ENCODE measurements around the gene TMEM245.

Gene TMEM245

GRCh38 chr9:109098171-109098959, 21.4 kb downstream of the TMEM245 start:
- H3K9me3 ChIP-seq (ENCODE audit: low read length): no peaks in the 10 kb centered on the region
- no peaks in the 10 kb centered on the region for H3K9me2 ChIP-seq (ENCODE audit: low read depth, low read length)
- H3K79me2 ChIP-seq (ENCODE audit: insufficient read depth, low read length): peaks cover 62% of the 10 kb centered on the region
- no peak overlapping the region for H3K4me3 ChIP-seq (ENCODE audit: low read depth, low read length, poor library complexity, severe bottlenecking)
- peaks cover 57% of the 10 kb centered on the region for H3K36me3 ChIP-seq (ENCODE audit: insufficient read depth, low read length)
- TF ChIP-seq CTCF (IDR thresholded peaks at IDR 0.05; ENCODE audit: low read length) (peak; percentile 17; the same call in 1 of the 2 replicates), EZH2 (IDR thresholded peaks at IDR 0.05; ENCODE audit: borderline replicate concordance, low read length) (no peak)
- H4K20me1 ChIP-seq (ENCODE audit: insufficient read depth, low read length): no peaks in the 10 kb centered on the region
- H3F3A ChIP-seq (ENCODE audit: insufficient read depth, low read length): no peaks in the 10 kb centered on the region
- no peak overlapping the region for H3K9ac ChIP-seq (ENCODE audit: low read length)
- H3K4me1 ChIP-seq (ENCODE audit: insufficient read depth, low read length, severe bottlenecking): peaks cover 38% of the 10 kb centered on the region
- no peak overlapping the region for H3K27ac ChIP-seq (ENCODE audit: low read depth, low read length, poor library complexity, severe bottlenecking)
- H2AFZ ChIP-seq (ENCODE audit: low read length): no peak overlapping the region
- H3K27me3 ChIP-seq (ENCODE audit: insufficient read depth, low read length): no peaks in the 10 kb centered on the region
- H3K4me2 ChIP-seq (ENCODE audit: low read length): no peak overlapping the region

- H3K27ac ChIP-seq (ENCODE audit: low read depth, low read length, poor library complexity, severe bottlenecking): no peak overlapping the region
- no peaks in the 10 kb centered on the region for H3K9me3 ChIP-seq (ENCODE audit: low read length)
- TF ChIP-seq EZH2 (IDR thresholded peaks at IDR 0.05; ENCODE audit: borderline replicate concordance, low read length): no peak
- no peak for TF ChIP-seq CTCF (IDR thresholded peaks at IDR 0.05; ENCODE audit: low read length)
- H3F3A ChIP-seq (ENCODE audit: insufficient read depth, low read length): no peaks in the 10 kb centered on the region; the same call in 1 of the 2 replicates
- no peak overlapping the region for H3K9ac ChIP-seq (ENCODE audit: low read length)
- peaks cover 27% of the 10 kb centered on the region for H3K4me1 ChIP-seq (ENCODE audit: insufficient read depth, low read length, severe bottlenecking)
- no peak overlapping the region for H2AFZ ChIP-seq (ENCODE audit: low read length)
- H3K9me2 ChIP-seq (ENCODE audit: low read depth, low read length): no peaks in the 10 kb centered on the region
- H4K20me1 ChIP-seq (ENCODE audit: insufficient read depth, low read length): no peaks in the 10 kb centered on the region
- H3K36me3 ChIP-seq (ENCODE audit: insufficient read depth, low read length): peaks cover 58% of the 10 kb centered on the region
- H3K27me3 ChIP-seq (ENCODE audit: insufficient read depth, low read length): no peaks in the 10 kb centered on the region
- no peak overlapping the region for H3K4me2 ChIP-seq (ENCODE audit: low read length)
- H3K79me2 ChIP-seq (ENCODE audit: insufficient read depth, low read length): peaks cover 49% of the 10 kb centered on the region
- no peak overlapping the region for H3K4me3 ChIP-seq (ENCODE audit: low read depth, low read length, poor library complexity, severe bottlenecking)
Measured at GRCh38 chr9:109097146-109097545, 22.6 kb downstream of the TMEM245 start.

- peaks cover 73% of the 10 kb centered on the region for H3K36me3 ChIP-seq (ENCODE audit: insufficient read depth, low read length)
- H3K4me1 ChIP-seq (ENCODE audit: insufficient read depth, low read length, severe bottlenecking): peaks cover 16% of the 10 kb centered on the region
- no peaks in the 10 kb centered on the region; the same call in 1 of the 2 replicates for H3F3A ChIP-seq (ENCODE audit: insufficient read depth, low read length)
- no peak overlapping the region for H3K4me3 ChIP-seq (ENCODE audit: low read depth, low read length, poor library complexity, severe bottlenecking)
- no peak overlapping the region for H3K9ac ChIP-seq (ENCODE audit: low read length)
- H2AFZ ChIP-seq (ENCODE audit: low read length): no peak overlapping the region
- H3K79me2 ChIP-seq (ENCODE audit: insufficient read depth, low read length): peaks cover 33% of the 10 kb centered on the region
- no peaks in the 10 kb centered on the region for H3K9me2 ChIP-seq (ENCODE audit: low read depth, low read length)
- no peaks in the 10 kb centered on the region for H4K20me1 ChIP-seq (ENCODE audit: insufficient read depth, low read length)
- H3K9me3 ChIP-seq (ENCODE audit: low read length): no peaks in the 10 kb centered on the region
- H3K27ac ChIP-seq (ENCODE audit: low read depth, low read length, poor library complexity, severe bottlenecking): no peak overlapping the region
- no peak for TF ChIP-seq CTCF (IDR thresholded peaks at IDR 0.05; ENCODE audit: low read length)
- no peak for TF ChIP-seq EZH2 (IDR thresholded peaks at IDR 0.05; ENCODE audit: borderline replicate concordance, low read length)
- no peak overlapping the region for H3K4me2 ChIP-seq (ENCODE audit: low read length)
- H3K27me3 ChIP-seq (ENCODE audit: insufficient read depth, low read length): no peaks in the 10 kb centered on the region
Measured at GRCh38 chr9:109095321-109095720, 24.4 kb downstream of the TMEM245 start.

All from OCI-LY1 (cell line).